Gastroesophageal sphincter (tissue), 4 donors: Measurements from ENCODE around the gene MPRIP. TPM values are rescaled to one million over a fixed set of nuclear protein-coding genes. Genes with fewer than 3 reads are reported as not detected.
"Not testable (repeated sequence)": the region's sequence is repeated elsewhere in the genome, so short reads cannot be mapped to it uniquely, and the experiment has no call there.

Experiments
- ATAC-seq: fragments of 150-250 bp; one replicate; pipeline ENCODE4 v1.9.1; 2016; ENCODE audit warnings: mild to moderate bottlenecking, moderate library complexity
- H3K27ac ChIP-seq, 4 donors: fragments of 200-600 bp; sonication (generic) in 3 of 4; 1 replicate in 3 of 4; 2 replicates in 1 of 4; pipeline ENCODE4 v1.5.1; 2016 to 2019
- H3K27me3 ChIP-seq: fragments of 200-600 bp; sonication (generic); one replicate; pipeline ENCODE4 v1.5.1; 2019
- H3K36me3 ChIP-seq, 2 donors: fragments of 200-600 bp; sonication (generic); one replicate each; pipeline ENCODE4 v1.5.1; 2019; ENCODE audit warnings: control low read depth in 1 of 2
- H3K4me1 ChIP-seq, 3 donors: fragments of 200-600 bp; sonication (generic); 1 replicate in 2 of 3; 2 replicates in 1 of 3; pipeline ENCODE4 v1.5.1; 2016 to 2019; ENCODE audit warnings: control low read depth in 2 of 3
- H3K4me3 ChIP-seq, 2 donors: fragments of 200-600 bp; sonication (generic); one replicate each; pipeline ENCODE4 v1.5.1; 2019; ENCODE audit warnings: mild to moderate bottlenecking in 1 of 2, moderate library complexity in 1 of 2
- H3K9me3 ChIP-seq, 3 donors: fragments of 200-600 bp; sonication (generic); one replicate each; pipeline ENCODE4 v1.5.1; 2017 to 2019; ENCODE audit warnings: control low read depth in 2 of 3
- CTCF ChIP-seq, 4 experiments: fragments of 200-600 bp in 2 of 4; fragments of 450-650 bp in 2 of 4; sonication (generic) in 1 of 4; IDR thresholded peaks; one replicate each; pipeline ENCODE4 v1.5.1; 2017 to 2019; ENCODE audit warnings: antibody characterized with exemption in 4 of 4, mild to moderate bottlenecking in 2 of 4, moderate library complexity in 2 of 4
- EP300 ChIP-seq: sonication (generic); formaldehyde crosslinking; IDR thresholded peaks from one replicate; pipeline ENCODE4 v1.6.1; 2017; ENCODE audit warnings: antibody characterized with exemption, mild to moderate bottlenecking
- POLR2A ChIP-seq, 2 donors: fragments of 450-650 bp; IDR thresholded peaks; one replicate each; pipeline ENCODE4 v1.6.1; 2017; ENCODE audit warnings: antibody characterized with exemption in 2 of 2, mild to moderate bottlenecking in 2 of 2, moderate library complexity in 1 of 2
- POLR2AphosphoS5 ChIP-seq: sonication (generic); formaldehyde crosslinking; IDR thresholded peaks from one replicate; pipeline ENCODE4 v1.6.1; 2017; ENCODE audit warnings: antibody characterized with exemption
- WGBS, 2 donors: methylation state at CpG; one replicate each; pipeline ENCODE4 v1.1.5; 2018; ENCODE audit warnings: low coverage in 1 of 2; 5-methylcytosine and 5-hydroxymethylcytosine counted together
- total RNA-seq, 4 donors: library from RNA; depleted of rRNA; stranded (reverse); fragments of >200 nt; gene quantifications; one replicate each; pipeline ENCODE4 v1.1.0, GENCODE V29; 2016

MPRIP gene
- total RNA-seq, 4 donors from 2014 or later = 113 to 233 (median 155) TPM

GRCh38 chr17:17004251-17004996 is 37.8 kb upstream of the MPRIP start:
- H3K27me3 ChIP-seq = no peaks in the 10 kb centered on the region
- no peaks in the 10 kb centered on the region for H3K36me3 ChIP-seq
- no peak for ATAC-seq
- no peak overlapping the region for H3K27ac ChIP-seq
- H3K9me3 ChIP-seq = no peaks in the 10 kb centered on the region
- no peak overlapping the region for H3K4me3 ChIP-seq
- WGBS, 2 donors = 67 to 75% methylated on average over 3 to 11 of the region's 19 CpGs
- peaks cover 0 to 10% (median 4%) of the 10 kb centered on the region in 3 donors for H3K4me1 ChIP-seq
- no peak for TF ChIP-seq POLR2A (IDR thresholded peaks at IDR 0.05)
- no peak for TF ChIP-seq CTCF (IDR thresholded peaks at IDR 0.05)
- TF ChIP-seq EP300 = no peak
- no peak for TF ChIP-seq POLR2AphosphoS5

GRCh38 chr17:17004997-17005614 is 37.2 kb upstream of the MPRIP start:
- not testable (repeated sequence) for H3K9me3 ChIP-seq, H3K36me3 ChIP-seq, ATAC-seq, H3K27me3 ChIP-seq, H3K27ac ChIP-seq, H3K4me3 ChIP-seq
- peaks cover 0 to 10% (median 4%) of the 10 kb centered on the region in 3 donors for H3K4me1 ChIP-seq
- WGBS, 2 donors = no CpG with 5 or more reads among the region's 14 CpGs

- ATAC-seq = not testable (repeated sequence)
Observed at GRCh38 chr17:17007891-17008290, 34.4 kb upstream of the MPRIP start.

GRCh38 chr17:17008621-17009397 is 33.4 kb upstream of the MPRIP start:
- not testable (repeated sequence) for H3K9me3 ChIP-seq

More at GRCh38 chr17:17007891-17008290, 34.4 kb upstream of the MPRIP start:
- H3K9me3 ChIP-seq, H3K4me1 ChIP-seq, H3K27ac ChIP-seq, H3K4me3 ChIP-seq, H3K36me3 ChIP-seq, H3K27me3 ChIP-seq: not testable (repeated sequence)
- no CpG with 5 or more reads among the region's 6 CpGs for WGBS, 2 donors

DNA sequence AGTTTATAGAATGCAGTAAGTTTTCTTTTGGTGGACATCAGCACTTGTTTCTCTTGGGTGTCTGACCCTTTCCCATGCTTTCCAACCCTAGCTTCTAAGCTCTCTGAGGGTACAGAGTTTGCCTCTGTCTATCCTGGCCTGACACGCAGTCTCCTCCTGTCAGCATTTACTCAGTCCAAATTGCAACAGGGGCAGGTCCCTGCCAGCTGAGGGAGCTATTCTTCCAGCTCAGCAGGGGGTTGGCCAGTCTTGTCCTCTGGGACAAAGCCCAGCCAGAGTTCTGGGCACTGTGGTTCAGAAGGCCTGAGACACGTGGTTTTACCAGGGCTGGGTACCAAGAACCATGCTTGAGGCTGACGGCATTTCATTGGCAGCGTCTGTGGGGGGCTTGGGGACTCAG is 32.3 kb upstream of the MPRIP start:
- H3K36me3 ChIP-seq, H3K27ac ChIP-seq: not testable (repeated sequence)
- 40 to 86% methylated on average over 1 of the region's 4 CpGs for WGBS, 2 donors

More at GRCh38 chr17:17008621-17009397, 33.4 kb upstream of the MPRIP start:
- H3K4me3 ChIP-seq, ATAC-seq, H3K36me3 ChIP-seq, H3K4me1 ChIP-seq, H3K27me3 ChIP-seq, H3K27ac ChIP-seq: not testable (repeated sequence)
- 92% methylated on average over 4 to 9 of the region's 10 CpGs for WGBS, 2 donors

DNA sequence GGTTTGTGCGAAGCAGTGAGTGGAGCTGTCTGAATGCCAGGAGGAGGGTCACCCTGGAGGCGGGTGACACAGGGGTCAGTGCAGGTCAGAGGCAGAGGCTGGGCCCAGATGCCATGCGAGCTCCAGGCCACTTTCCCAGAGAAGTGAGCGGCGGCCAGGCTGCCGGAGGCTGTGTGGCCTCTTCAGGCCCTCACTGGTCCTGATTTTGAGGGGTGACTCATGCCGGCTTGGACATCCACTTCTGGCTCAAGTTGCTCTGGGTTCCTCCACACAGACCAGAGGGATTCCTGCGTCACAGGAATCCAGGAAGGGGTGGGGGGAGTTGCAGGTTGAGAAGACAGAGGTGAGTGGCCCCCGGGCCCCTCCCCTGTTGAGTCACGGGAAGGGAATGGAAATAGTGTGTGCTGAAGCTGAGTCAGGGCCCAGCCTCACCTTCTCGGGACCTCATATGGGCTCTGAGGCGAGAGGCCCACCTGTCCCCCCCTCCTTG is 31.7 kb upstream of the MPRIP start:
- H3K4me1 ChIP-seq, H3K36me3 ChIP-seq, H3K4me3 ChIP-seq, H3K27me3 ChIP-seq, H3K9me3 ChIP-seq, H3K27ac ChIP-seq: not testable (repeated sequence)
- peak; percentile 64 for ATAC-seq
- no CpG with 5 or more reads among the region's 12 CpGs for WGBS, 2 donors

More for the DNA sequence above, 32.3 kb upstream of the MPRIP start:
- peak; percentile 34 for ATAC-seq
- H3K4me1 ChIP-seq, H3K27me3 ChIP-seq, H3K9me3 ChIP-seq, H3K4me3 ChIP-seq: not testable (repeated sequence)

DNA sequence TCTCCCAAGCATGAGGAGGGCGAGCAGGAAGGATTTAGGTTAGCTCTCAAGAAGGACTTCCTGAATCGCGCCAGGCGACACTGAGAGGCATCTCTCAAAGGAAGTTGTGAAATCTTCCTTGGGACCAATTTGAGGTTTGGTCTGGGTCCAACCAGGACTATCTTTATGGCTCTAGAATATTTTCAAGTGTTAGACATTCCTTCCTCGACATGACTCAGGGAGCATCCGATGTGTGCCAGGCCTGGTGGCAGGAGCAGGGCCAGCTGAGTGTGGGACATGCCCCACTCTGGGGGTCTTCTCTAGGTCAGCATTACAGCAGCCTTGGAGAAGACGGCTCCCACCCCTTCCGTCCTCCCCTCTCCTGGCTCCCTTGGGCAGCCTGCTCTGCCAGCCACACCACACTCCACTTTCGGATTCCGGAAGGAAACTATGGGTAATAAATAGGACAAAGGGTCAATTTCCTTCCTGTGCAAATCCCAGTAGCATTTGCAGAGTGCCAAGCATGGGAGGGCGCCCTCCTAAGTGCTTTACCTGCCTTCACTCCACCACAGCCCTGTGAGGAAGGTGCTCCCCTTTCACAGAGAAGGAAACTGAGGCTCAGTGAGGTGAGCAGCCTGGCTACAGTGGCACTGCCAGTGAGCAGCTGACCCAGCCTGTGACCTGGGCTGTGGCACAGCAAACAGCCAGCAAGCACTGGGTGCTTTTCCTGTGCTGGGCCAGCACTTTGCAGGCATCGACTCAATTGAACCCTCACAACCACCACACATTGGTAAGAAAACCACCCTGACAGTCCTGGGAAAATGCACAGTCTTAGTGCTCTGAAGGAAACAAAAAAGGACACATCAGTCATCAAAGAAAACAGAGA is 31.0 kb upstream of the MPRIP start:
- H3K4me3 ChIP-seq, H3K27ac ChIP-seq, H3K9me3 ChIP-seq, H3K4me1 ChIP-seq, H3K36me3 ChIP-seq, H3K27me3 ChIP-seq: not testable (repeated sequence)
- ATAC-seq = peak; percentile 57
- WGBS, 2 donors = 40% methylated on average over 3 of the region's 12 CpGs; no CpG with 5 or more reads in 1 of the 2 donors

- H3K9me3 ChIP-seq, H3K4me3 ChIP-seq, H3K36me3 ChIP-seq, H3K4me1 ChIP-seq, H3K27me3 ChIP-seq, H3K27ac ChIP-seq, ATAC-seq: not testable (repeated sequence)
- WGBS, 2 donors = 69% methylated on average over 2 of the region's 14 CpGs; no CpG with 5 or more reads in 1 of the 2 donors
Observed at GRCh38 chr17:17013828-17014747, 28.2 kb upstream of the MPRIP start.

DNA sequence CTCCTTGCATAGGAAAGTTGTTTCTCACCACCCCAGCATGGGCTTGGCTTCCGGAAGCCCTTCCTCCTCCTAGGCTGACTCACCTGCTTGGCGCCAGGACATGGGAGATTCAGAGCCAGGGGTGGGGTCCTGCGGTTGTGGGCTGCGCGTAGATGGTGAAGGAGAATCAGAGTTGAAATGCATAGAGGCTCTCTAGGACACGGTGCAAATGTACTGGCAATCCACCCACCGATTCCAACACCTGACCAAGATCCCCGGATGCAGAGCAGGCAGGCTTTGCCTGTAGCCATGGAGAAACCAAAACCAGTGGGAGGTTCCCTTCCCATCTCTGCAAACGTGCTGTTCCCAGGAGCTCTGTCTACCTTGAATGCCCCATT is 27.5 kb upstream of the MPRIP start:
- H3K27ac ChIP-seq, ATAC-seq, H3K36me3 ChIP-seq, H3K4me1 ChIP-seq, H3K9me3 ChIP-seq, H3K27me3 ChIP-seq, H3K4me3 ChIP-seq: not testable (repeated sequence)
- 42 to 67% methylated on average over 1 to 2 of the region's 9 CpGs for whole genome bisulfite sequencing, 2 donors
